WTC11 (cell line): ENCODE measurements around the gene GNAZ. TPM values are rescaled to one million over a fixed set of nuclear protein-coding genes. Genes with fewer than 3 reads are reported as not detected.

Experiments used
- ATAC-seq: fragments of 200-7000 bp; cut with Tn5 transposase; 2 replicates; pipeline ENCODE4 v1.10.0; 2021; ENCODE audit warnings: mild to moderate bottlenecking, moderate library complexity
- CTCF ChIA-PET: fragments of 300-600 bp; sonication (Branson Sonifier 250); formaldehyde crosslinking; loops from one replicate; lab custom pipeline; 2021; ENCODE audit warnings: antibody characterized with exemption; lab: Charles Lee
- POLR2A ChIA-PET: fragments of 350-600 bp; sonication (Branson Sonifier 250); formaldehyde crosslinking; loops from one replicate; lab custom pipeline; 2021; ENCODE audit warnings: antibody characterized with exemption; lab: Charles Lee
- DNase-seq: peaks from one replicate; pipeline ENCODE4 v3.0.0; 2021; ENCODE audit warnings: low spot score
- H3K27ac Mint-ChIP-seq: 2 replicates; pipeline ENCODE4 v1.8.0; 2021; ENCODE audit warnings: mixed read lengths
- H3K27me3 Mint-ChIP-seq: 2 replicates; pipeline ENCODE4 v1.8.0; 2021; ENCODE audit warnings: low read depth, mild to moderate bottlenecking, moderate library complexity, mixed read lengths
- H3K36me3 Mint-ChIP-seq: 2 replicates; pipeline ENCODE4 v1.8.0; 2021; ENCODE audit warnings: mixed read lengths
- H3K4me1 Mint-ChIP-seq: 2 replicates; pipeline ENCODE4 v1.8.0; 2022; ENCODE audit warnings: mixed read lengths
- H3K4me3 Mint-ChIP-seq: 2 replicates; pipeline ENCODE4 v1.8.0; 2021; ENCODE audit warnings: mild to moderate bottlenecking, moderate library complexity, mixed read lengths
- H3K9me3 Mint-ChIP-seq: 2 replicates; pipeline ENCODE4 v1.8.0; 2021; ENCODE audit warnings: mixed read lengths
- ARID4B ChIP-seq: sonication (generic); formaldehyde crosslinking; IDR thresholded peaks from 2 replicates; pipeline ENCODE4 v1.8.0; 2023; ENCODE audit warnings: missing genetic modification reagents, mild to moderate bottlenecking, borderline replicate concordance
- CBFB ChIP-seq: sonication (generic); formaldehyde crosslinking; IDR thresholded peaks from 2 replicates; pipeline ENCODE4 v1.8.1; 2022; ENCODE audit warnings: mild to moderate bottlenecking, low read depth, missing genetic modification reagents
- CTCF ChIP-seq: fragments of 200-600 bp; IDR thresholded peaks from 2 replicates; pipeline ENCODE4 v1.8.0; 2022; ENCODE audit warnings: antibody characterized with exemption
- ELF4 ChIP-seq: sonication (generic); formaldehyde crosslinking; IDR thresholded peaks from 2 replicates; pipeline ENCODE4 v1.8.1; 2022; ENCODE audit warnings: low read depth, mild to moderate bottlenecking, moderate library complexity, missing genetic modification reagents
- EMX1 ChIP-seq: fragments of 250-450 bp; sonication (Bioruptor Pico); IDR thresholded peaks from 2 replicates; pipeline ENCODE4 v1.8.0; 2021; ENCODE audit warnings: mild to moderate bottlenecking
- ERG ChIP-seq: fragments of 250-450 bp; sonication (Bioruptor Pico); IDR thresholded peaks from 2 replicates; pipeline ENCODE4 v1.8.0; 2021; ENCODE audit warnings: mild to moderate bottlenecking
- ESRRA ChIP-seq: sonication (generic); formaldehyde crosslinking; IDR thresholded peaks from 2 replicates; pipeline ENCODE4 v1.8.1; 2022; ENCODE audit warnings: mild to moderate bottlenecking, missing genetic modification reagents, borderline replicate concordance
- GTF2I ChIP-seq: fragments of 250-450 bp; sonication (Bioruptor Pico); conservative IDR thresholded peaks from 2 replicates; pipeline ENCODE4 v1.4.0; 2021; ENCODE audit warnings: mild to moderate bottlenecking
- IRF1 ChIP-seq: sonication (generic); formaldehyde crosslinking; IDR thresholded peaks from 2 replicates; pipeline ENCODE4 v1.8.0; 2023; ENCODE audit warnings: missing genetic modification reagents
- JAZF1 ChIP-seq: fragments of 250-450 bp; sonication (Bioruptor Pico); IDR thresholded peaks from 2 replicates; pipeline ENCODE4 v1.9.0; 2021; ENCODE audit warnings: moderate library complexity, mild to moderate bottlenecking, inconsistent platforms
- NFYB ChIP-seq: sonication (generic); formaldehyde crosslinking; conservative IDR thresholded peaks from 2 replicates; pipeline ENCODE4 v1.8.0; 2022; ENCODE audit warnings: low read depth, missing genetic modification reagents
- NR1H2 ChIP-seq: sonication (generic); formaldehyde crosslinking; IDR thresholded peaks from 2 replicates; pipeline ENCODE4 v1.9.0; 2021; ENCODE audit warnings: mild to moderate bottlenecking, moderate library complexity, missing genetic modification reagents
- NR3C1 ChIP-seq: sonication (generic); formaldehyde crosslinking; conservative IDR thresholded peaks from 2 replicates; pipeline ENCODE4 v1.8.1; 2023; ENCODE audit warnings: low read depth, mild to moderate bottlenecking, missing genetic modification reagents
- PRDM15 ChIP-seq: sonication (generic); formaldehyde crosslinking; IDR thresholded peaks from 2 replicates; pipeline ENCODE4 v1.8.0; 2022; ENCODE audit warnings: missing genetic modification reagents
- PREB ChIP-seq: sonication (generic); formaldehyde crosslinking; IDR thresholded peaks from 2 replicates; pipeline ENCODE4 v1.8.1; 2022; ENCODE audit warnings: mild to moderate bottlenecking, missing genetic modification reagents, moderate library complexity, borderline replicate concordance
- TEAD4 ChIP-seq: sonication (generic); formaldehyde crosslinking; IDR thresholded peaks from 2 replicates; pipeline ENCODE4 v1.8.0; 2022; ENCODE audit warnings: mild to moderate bottlenecking, missing genetic modification reagents
- ZBTB21 ChIP-seq: sonication (generic); formaldehyde crosslinking; IDR thresholded peaks from 2 replicates; pipeline ENCODE4 v1.8.1; 2023; ENCODE audit warnings: mild to moderate bottlenecking, missing genetic modification reagents, borderline replicate concordance
- ZNF423 ChIP-seq: fragments of 250-450 bp; sonication (Bioruptor Pico); IDR thresholded peaks from 2 replicates; pipeline ENCODE4 v2.1.2; 2022; ENCODE audit warnings: mild to moderate bottlenecking, moderate library complexity
- total RNA-seq: library from RNA; stranded (reverse); gene quantifications from 3 replicates; pipeline ENCODE4 v1.2.3, GENCODE V29; 2021

The GNAZ gene
- total RNA-seq, 1 experiment from 2014 or later = 9.9 TPM

GRCh38 chr22:23091760-23092159, 21.4 kb downstream of the GNAZ start:
- Mint-ChIP-seq H3K4me1 (peaks cover 17% of the 10 kb centered on the region), H3K9me3 (no peaks in the 10 kb centered on the region), H3K27me3 (no peaks in the 10 kb centered on the region), H3K36me3 (no peaks in the 10 kb centered on the region)
- ATAC-seq (no peak), DNase-seq (no peak)
- TF ChIP-seq NR1H2 (CRISPR knock-in tag) (no peak), EMX1 (CRISPR knock-in tag) (no peak), ZBTB21 (no peak), JAZF1 (CRISPR knock-in tag) (no peak), ESRRA (no peak), ERG (CRISPR knock-in tag) (no peak), PRDM15 (no peak), CTCF (no peak), ZNF423 (CRISPR knock-in tag) (no peak), NR3C1 (CRISPR knock-in tag) (no peak), ELF4 (CRISPR knock-in tag) (no peak), CBFB (CRISPR knock-in tag) (no peak), IRF1 (CRISPR knock-in tag) (no peak)
- TF ChIP-seq, all 79 proteins: peak for 0
- no peak overlapping the region for H3K4me3 Mint-ChIP-seq
- ChIA-PET POLR2A (no interaction called here), CTCF (no interaction called here)
- H3K27ac Mint-ChIP-seq = no peak overlapping the region

GRCh38 chr22:23092217-23092955, 22.1 kb downstream of the GNAZ start:
- TF ChIP-seq GTF2I (CRISPR knock-in tag) (no peak), NFYB (CRISPR knock-in tag) (no peak), PREB (CRISPR knock-in tag) (no peak), TEAD4 (no peak), ARID4B (CRISPR knock-in tag) (no peak), ZNF423 (CRISPR knock-in tag) (no peak)
- DNase-seq = no peak
- peaks cover 16% of the 10 kb centered on the region for H3K4me1 Mint-ChIP-seq

More at GRCh38 chr22:23092217-23092955, 22.1 kb downstream of the GNAZ start:
- POLR2A ChIA-PET = no interaction called here
- no peak overlapping the region for H3K4me3 Mint-ChIP-seq
- no peaks in the 10 kb centered on the region for H3K36me3 Mint-ChIP-seq
- H3K27me3 Mint-ChIP-seq = no peaks in the 10 kb centered on the region
- ATAC-seq = no peak
- H3K9me3 Mint-ChIP-seq = no peaks in the 10 kb centered on the region
- H3K27ac Mint-ChIP-seq = no peak overlapping the region; the same call in 1 of the 2 replicates
- CTCF ChIA-PET = no interaction called here
